RPMI8226 (cell line): ENCODE results near the gene NUDT9.
"Not testable (repeated sequence)": the region's sequence is repeated elsewhere in the genome, so short reads cannot be mapped to it uniquely, and the experiment has no call there.

ENCODE experiments used
- DNase-seq: peaks from one replicate; pipeline ENCODE4 v3.0.0-alpha.2; 2015

The NUDT9 gene

DNA sequence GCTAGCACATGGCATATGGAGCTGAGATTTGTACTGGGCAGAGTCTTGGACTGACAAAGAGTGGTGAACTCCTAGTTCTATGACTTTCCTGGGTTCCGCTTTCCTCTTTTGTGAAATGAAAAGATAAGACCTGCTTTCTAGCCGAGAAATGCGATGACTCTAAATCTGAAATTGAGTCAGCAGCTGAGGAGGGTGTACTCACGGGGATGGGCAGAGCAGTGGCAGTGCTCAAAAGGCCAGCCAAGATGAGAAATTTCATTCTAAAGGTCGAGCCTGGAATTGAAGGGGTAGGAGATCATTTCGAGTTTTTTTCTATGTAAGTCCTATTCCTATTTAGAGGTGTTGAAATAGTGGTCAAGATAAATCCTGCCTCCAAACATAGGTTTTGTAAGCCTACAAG is 47.0 kb downstream of the NUDT9 start:
- DNase-seq = no peak

DNA sequence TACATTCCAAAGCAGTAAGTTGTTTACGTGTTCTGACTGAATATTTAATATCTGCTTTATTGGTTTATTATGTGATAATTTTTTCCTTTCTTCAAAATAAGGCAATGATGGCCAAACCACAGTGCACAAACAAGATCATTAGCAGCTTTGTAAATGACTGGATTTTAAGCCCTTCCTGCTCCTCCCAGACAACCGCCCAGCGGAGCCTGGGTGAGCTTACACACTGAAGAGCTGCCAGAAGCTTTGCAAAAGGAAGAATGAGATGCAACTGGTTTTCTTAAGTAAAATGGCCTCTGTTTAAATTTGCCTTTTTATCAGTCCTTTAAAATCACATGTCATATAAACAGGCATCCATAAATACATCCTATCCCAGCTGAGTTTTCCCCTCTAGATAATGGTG is 54.6 kb downstream of the NUDT9 start:
- DNase-seq = no peak

DNA sequence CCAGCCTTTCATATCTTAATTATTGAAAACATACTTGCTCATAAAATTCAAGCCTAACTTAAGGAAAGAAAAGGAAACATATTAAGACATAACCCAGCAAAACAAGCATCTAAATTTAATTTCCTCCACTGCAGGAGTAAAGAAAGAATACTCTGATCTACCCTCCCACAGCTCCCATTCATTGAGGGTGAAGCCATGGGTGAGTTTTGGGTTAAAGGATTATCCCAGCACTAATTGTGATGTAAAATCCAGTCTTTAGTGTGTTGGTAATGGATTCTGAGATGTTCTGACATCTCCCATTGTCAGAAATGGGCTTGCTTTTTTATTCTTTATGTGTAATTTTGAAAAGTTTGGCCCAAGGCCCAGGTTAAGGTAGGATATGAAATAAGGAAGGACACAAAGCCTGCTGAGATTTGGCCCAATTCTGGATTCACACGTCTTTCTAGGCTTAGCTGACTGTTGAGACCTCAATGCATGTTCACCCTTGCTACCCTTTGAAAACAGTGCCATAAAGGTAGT is 56.4 kb downstream of the NUDT9 start:
- no peak for DNase-seq

DNA sequence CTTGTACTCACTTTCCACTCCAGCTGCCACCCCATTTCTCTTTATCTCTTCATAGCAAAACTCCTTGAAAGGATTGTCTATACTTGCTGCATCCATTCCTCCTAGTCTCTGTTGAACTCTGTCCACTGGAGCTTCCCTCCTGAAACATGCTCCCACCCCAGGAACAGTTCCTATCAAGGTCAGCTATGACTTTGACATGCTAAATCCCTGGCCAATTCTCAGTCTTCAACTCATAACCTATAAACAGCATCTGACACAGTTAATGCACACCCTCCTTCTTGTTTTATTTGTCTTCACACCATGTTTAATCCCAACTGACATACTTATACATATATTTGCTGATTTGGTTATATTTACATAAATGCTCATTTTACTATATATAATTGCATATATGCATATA is 59.0 kb downstream of the NUDT9 start:
- DNase-seq = no peak

DNA sequence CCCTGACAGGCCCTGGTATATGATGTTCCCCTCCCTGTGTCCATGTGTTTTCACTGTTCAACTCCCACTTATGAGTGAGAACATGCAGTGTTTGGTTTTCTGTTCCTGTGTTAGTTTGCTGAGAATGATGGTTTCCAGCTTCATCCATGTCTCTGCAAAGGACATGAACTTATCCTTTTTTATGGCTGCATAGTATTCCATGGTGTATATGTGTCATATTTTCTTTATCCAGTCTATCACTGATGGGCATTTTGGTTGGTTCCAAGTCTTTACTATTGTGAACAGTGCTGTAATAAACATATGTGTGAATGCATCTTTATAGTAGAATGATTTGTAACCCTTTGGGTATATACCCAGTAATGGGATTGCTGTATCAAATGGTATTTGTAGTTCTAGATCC is 60.9 kb downstream of the NUDT9 start:
- DNase-seq = not testable (repeated sequence)

DNA sequence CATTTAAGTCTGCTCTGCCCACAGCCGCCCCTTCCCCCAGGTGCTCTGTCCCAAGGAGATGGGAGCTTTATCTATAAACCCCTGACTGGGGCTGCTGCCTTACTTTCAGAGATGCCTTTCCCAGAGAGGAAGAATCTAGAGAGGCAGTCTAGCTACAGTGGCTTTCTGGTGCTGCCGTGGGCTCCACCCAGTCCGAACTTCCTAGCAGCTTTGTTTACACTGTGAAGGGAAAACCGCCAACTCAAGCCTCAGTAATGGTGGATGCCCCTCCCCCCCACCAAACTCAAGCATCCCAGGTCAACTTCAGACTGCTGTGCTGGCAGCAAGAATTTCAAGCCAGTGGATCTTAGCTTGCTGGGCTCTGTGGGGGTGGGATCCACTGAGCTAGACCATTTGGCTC is 66.3 kb downstream of the NUDT9 start:
- DNase-seq = not testable (repeated sequence)

DNA sequence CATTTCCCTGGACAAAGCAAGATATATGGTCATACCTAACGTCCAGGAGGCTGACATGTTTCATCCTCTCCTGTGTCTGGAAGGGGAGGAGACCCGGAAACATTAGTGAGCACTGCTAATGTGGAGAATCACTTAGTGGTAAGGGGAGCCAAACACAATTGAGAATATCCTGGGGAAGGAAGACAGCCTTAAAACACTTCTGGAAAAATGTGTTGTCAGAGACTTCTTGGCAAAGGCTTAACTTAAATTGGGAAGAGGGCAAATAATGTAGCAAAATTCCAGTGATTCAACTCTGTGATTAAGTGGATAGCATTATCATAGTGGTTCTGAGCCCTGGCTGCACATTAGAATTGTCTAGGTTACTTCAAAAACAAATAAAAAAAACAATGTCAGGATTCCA is 67.3 kb downstream of the NUDT9 start:
- no peak for DNase-seq

DNA sequence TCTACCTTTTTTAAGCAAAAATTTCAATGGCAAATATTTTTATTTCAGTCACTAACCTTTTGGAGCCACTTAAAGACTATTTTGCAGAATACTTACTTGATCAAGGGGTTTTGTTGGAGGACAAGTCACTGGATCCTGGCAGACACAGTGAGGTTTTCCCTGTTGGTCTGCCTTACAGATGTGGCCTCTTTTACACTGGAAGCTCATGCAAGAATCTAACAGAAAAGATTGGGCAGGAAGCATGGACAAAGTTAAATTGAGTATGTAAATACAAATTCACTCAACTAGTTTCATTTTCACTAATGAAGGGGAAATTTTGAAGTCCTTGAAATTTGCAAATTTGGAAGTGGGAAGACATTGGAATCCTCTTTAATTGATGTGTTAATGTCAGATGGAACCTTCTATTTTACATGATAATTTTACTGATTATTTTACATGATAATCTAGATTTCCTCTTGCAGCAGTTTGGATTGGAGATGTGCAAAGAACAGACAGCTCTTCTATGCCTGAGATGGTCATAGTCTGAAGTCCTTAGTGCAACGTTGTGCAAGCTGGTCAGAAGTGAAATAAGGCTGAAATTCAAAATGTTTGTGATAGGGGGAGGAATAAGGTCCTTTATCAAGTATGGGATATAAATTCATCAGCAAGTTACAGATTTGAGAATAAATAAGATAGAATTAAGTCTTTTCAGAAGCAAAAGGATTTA is 68.4 kb downstream of the NUDT9 start:
- DNase-seq = no peak

DNA sequence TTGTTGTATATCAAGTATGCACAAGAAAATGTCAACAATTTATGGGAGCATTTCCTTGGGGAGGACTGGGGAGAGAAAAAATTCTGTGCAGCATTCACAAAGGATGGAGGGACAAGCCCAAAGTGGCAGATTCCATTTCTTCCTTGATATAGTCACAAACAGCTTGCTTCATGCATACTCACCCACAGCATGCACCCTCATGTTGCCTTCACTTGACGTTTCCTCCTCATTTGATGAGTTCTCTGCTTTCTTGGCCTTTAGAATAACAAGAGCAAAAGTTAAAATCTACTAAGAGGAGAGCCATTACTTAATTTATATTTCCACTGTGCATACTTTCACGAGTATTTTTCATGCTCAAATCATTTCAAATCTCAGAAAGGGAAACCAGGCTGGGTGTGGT is 69.1 kb downstream of the NUDT9 start:
- no peak for DNase-seq

DNA sequence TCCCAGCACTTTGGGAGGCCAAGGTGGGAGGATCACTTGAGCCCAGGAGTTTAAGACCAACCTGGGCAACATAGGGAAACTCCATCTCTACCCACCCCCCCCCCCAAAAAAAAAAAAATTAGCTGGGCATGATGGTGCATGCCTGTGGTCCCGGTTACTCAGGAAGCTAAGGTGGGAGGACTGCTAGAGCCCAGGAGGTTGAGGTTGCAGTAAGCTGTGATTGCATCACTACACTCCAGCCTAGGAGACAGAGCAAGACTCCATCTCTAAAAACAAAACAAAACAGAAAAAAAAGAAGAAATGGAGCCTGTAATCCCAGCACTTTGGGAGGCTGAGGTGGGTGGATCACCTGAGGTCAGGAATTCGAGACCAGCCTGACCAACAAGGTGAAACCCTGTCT is 69.5 kb downstream of the NUDT9 start:
- DNase-seq = not testable (repeated sequence)

DNA sequence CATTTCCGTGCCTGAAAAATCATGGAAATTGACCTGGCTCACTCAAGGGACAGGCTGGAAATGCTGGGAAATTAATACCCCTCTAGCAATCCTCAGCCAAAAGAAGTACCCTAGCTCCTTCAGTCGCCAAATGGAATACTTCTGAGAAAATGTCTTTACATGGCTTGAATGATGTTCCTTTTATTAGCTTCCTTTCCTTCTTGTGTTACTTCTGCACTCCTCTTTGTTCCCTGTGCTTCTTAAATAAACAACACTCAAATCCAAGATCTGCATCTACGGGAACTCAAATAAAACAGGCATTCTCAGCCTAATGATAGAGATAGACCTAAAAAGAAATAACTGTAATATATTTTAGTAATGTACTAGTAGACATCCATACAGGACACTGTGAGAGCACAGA is 70.7 kb downstream of the NUDT9 start:
- DNase-seq = no peak

DNA sequence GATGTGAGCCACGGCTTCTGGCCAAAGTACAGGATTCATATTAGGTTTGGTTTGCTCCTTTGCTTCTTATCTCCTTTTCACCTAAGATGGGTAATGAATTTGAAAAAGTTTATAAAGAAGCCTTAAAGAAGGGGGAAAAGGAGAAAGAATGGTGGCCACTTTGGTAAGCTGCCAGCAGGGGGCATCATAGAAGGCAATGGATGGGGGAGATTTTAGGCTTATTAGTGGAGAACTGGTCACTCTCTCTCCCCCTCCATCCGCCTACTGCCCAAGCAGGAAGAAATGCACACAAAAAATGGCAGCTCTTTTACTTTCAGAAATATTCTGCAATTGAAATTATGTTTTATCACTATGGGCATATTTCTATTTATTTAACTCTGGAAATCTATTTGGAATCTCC is 74.8 kb downstream of the NUDT9 start:
- DNase-seq = no peak

DNA sequence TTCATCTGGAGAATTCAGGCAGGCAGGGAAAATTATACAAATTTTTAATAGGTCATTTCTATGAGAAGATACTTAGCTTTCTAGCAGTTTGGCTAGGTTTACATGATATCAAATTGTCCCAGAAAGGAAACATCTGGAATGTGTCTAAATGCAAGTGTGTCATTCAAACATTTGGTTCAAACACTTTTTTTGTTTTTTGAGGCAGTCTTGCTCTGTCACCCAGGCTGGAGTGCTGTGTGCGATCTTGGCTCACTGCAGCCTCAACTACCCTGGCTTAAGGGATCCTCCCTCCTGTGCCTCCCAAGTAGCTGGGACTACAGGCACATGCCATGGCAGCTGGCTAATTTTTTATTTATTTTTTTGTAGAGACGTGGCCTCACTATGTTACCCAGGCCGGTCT is 75.2 kb downstream of the NUDT9 start:
- DNase-seq = no peak

DNA sequence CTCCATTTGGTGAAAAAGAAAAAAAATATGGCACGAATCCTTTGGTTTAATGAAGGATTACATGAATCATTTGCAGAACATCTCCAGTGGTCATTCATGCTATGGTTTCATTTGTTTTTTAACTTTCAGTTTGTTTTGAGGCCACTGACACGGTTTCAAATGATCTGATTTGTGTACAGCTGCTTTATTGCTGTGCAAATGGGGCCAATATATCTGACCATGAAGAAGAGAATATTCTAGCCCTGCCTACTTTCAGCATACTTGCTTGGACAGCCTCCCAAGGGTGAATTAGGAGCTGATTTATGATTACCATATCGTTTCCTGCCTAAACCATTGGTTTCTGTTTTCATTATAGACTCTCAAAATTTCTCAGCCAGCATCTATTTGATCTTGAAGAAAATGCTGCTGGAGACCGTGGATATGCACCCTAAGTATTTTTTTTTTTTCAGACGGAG is 76.1 kb downstream of the NUDT9 start:
- no peak for DNase-seq

DNA sequence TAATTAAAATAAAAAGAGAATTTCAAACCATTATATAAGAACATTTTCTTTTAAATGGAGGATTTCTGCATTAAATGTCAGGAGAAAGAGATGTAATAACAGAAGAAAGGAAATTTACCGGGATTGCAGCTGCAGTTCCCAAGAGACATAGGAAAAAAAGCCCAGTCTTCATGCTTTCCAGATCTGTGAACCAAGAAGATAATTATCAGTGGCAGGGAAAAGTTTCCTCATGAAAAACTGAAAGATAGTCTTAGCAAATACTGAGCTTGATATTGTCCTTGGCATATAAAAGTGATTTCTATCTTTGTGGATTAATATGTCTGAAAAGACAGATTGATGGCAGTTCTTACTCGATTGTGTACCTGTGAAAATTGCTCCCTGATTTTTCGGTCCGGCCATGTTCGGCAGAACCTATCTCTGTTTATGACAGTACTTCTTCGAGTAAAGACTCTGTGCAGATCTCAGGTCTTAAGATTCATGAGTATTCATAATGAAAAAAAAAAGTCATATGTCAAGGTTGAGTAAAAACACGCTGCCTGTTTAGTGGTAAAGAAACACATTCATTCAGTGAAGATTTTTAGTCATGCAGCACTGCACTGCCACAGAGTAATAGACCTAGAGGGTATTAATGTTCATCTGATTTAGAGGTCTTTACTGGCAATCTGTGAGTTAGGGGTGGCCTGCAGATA is 77.2 kb downstream of the NUDT9 start:
- no peak for DNase-seq

DNA sequence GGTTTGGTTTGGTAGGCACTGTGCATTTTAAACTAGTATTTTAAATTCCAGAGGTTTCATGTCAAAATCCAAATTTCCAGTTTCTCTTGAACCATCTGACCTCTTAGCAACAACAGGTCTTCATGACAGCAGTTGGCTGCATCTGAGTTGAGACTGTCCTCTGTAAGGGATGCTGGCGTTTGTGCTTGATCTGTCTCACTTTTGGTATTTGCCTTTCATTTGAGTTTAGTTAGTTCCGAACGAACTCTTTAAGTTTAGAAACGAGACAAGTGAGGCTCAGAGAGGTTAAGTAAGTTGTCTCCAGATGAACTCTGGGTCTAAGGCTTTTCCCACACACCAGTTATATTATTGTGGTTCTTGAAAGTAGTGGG is 77.7 kb downstream of the NUDT9 start:
- DNase-seq = no peak

DNA sequence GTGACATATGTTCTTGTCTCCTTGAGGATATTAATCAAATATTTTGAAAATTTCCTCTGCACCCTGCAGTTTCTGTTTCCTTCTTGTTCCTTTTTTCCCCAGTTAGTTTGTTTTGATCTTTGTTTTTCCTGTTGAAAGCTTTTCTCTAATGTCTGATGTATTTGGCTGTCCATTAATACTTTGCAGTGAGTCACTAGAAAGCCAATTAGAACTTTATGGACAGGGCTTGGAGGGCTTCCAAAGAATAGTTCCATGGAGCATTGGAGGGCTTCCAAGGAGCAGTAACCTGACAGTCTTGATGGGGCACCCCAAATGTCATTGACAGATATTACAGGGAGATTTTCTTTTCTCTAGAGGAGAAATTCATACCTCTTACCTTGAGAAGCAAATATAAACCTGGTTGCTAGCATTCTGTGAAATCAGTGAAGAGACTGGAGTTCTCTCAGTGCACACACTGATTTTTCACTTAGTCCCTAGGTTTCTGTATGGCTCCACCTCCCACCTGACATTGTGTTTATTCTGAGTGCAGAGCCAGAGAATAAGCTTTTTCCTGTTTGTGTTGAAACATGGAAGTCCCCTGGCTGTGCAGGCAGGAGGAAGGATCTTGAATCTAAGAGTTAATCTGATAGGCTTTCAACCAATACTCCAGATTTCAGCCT is 80.3 kb downstream of the NUDT9 start:
- no peak for DNase-seq

DNA sequence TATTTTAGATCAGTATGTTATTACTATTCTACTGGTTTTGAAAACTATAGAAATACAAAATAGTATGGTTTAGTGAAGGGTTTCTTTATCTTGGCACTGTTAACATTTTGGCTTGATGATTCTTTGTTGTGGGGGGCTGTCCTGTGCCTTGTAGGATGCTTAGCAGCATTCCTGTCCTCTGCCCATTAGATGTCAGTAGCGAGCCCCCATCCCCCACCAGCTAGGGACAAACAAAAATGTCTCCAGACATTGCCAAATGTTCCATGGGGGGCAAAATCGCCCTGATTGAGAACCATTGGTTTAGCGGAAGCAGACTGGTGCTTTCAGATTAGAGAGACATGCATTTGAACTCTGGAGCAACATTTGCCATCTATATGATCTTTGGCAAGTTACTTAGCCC is 83.5 kb downstream of the NUDT9 start:
- DNase-seq = no peak

DNA sequence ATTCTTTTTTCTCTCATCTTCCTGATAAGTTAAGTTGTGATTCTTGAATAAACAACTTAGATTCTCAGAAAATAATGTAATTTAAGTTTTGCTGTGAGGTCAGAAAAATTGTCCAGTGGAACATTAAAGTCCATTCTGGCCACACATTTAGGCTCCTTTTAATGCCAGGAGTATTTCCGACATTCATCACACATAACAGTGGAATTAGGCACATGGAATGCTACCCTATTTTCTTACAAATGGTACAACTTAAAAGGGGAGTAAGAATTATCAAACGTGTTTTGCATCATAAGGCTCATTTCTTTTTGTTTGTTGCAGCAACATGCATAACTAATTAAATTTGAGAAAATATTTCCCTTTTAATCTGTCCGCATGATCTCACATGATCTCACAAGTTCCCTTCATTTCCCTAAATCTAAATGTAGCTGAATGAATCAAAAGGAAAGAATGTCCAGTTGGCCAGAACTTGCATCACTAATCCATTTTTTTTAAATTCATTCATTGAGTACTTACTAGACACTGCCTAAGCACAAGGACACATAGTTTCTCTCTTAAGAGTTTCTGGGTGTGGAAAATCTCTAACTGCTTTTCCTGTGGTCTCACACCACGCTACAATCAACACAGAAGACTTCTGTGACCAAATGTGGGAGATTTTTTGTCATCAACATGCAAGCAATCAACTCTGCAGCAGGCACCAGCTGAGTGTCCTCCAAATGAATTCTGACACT is 84.8 kb downstream of the NUDT9 start:
- DNase-seq = no peak
